OCI-LY7 (cell line): Measurements from ENCODE around the gene MISFA. TPM values are rescaled to one million over a fixed set of nuclear protein-coding genes. Genes with fewer than 3 reads are reported as not detected.

Experiments used
- BruUV-seq: library from RNA; stranded (reverse); fragments of 400-500 nt; replicated peaks from 2 replicates; lab custom pipeline; 2021; lab: Mats Ljungman, UMichigan
- CTCF ChIA-PET: fragments of 300-600 bp; sonication (Branson Sonifier 250); formaldehyde crosslinking; loops from one replicate; lab custom pipeline; 2022; ENCODE audit warnings: antibody characterized with exemption; ENCODE audit not compliant: unreplicated experiment; lab: Charles Lee
- POLR2A ChIA-PET: fragments of 300-600 bp; sonication (Branson Sonifier 250); formaldehyde crosslinking; loops from one replicate; lab custom pipeline; 2022; ENCODE audit warnings: antibody characterized with exemption; lab: Charles Lee
- DNase-seq: peaks from one replicate; pipeline ENCODE4 v3.0.0-alpha.2; 2015; ENCODE audit warnings: low spot score
- H2AFZ ChIP-seq: fragments of 200-600 bp; sonication (generic), shearing (Covaris generic); 2 replicates; pipeline ENCODE4 v1.6.1; 2014; ENCODE audit warnings: mild to moderate bottlenecking, antibody characterized with exemption, low read length, moderate library complexity
- H3K27ac ChIP-seq: fragments of 200-600 bp; sonication (generic); 2 replicates; pipeline ENCODE4 v1.5.1; 2014; ENCODE audit warnings: mixed run types, low read depth, mild to moderate bottlenecking, moderate library complexity, low read length, inconsistent platforms; ENCODE audit not compliant: poor library complexity, severe bottlenecking
- H3K36me3 ChIP-seq: fragments of 200-600 bp; sonication (generic); 2 replicates; pipeline ENCODE4 v1.6.1; 2014; ENCODE audit warnings: mild to moderate bottlenecking, antibody characterized with exemption, low read length, moderate library complexity, mixed read lengths; ENCODE audit not compliant: insufficient read depth
- H3K4me1 ChIP-seq: fragments of 200-600 bp; sonication (generic); 2 replicates; pipeline ENCODE4 v1.5.1; 2014; ENCODE audit warnings: mild to moderate bottlenecking, low read length; ENCODE audit not compliant: insufficient read depth, poor library complexity, severe bottlenecking
- H3K4me2 ChIP-seq: fragments of 200-600 bp; sonication (generic); 2 replicates; pipeline ENCODE4 v1.6.1; 2014; ENCODE audit warnings: mild to moderate bottlenecking, low read length
- H3K4me3 ChIP-seq: fragments of 200-600 bp; sonication (generic); 2 replicates; pipeline ENCODE4 v1.5.1; 2014; ENCODE audit warnings: mild to moderate bottlenecking, low read depth, low read length; ENCODE audit not compliant: poor library complexity, severe bottlenecking
- H3K79me2 ChIP-seq: fragments of 200-600 bp; sonication (generic); 2 replicates; pipeline ENCODE4 v1.6.1; 2016; ENCODE audit warnings: low read depth, mild to moderate bottlenecking, low read length, moderate library complexity, mixed read lengths; ENCODE audit not compliant: insufficient read depth
- H3K9me2 ChIP-seq: fragments of 200-600 bp; sonication (generic); 2 replicates; pipeline ENCODE4 v1.6.1; 2016; ENCODE audit warnings: mild to moderate bottlenecking, low read length, mixed read lengths; ENCODE audit not compliant: insufficient read depth
- H3K9me3 ChIP-seq: fragments of 200-600 bp; sonication (generic); 2 replicates; pipeline ENCODE4 v1.6.1; 2014; ENCODE audit warnings: mild to moderate bottlenecking, mixed run types, low read length, mixed read lengths
- H4K20me1 ChIP-seq: fragments of 200-600 bp; sonication (generic); 2 replicates; pipeline ENCODE4 v1.6.1; 2014; ENCODE audit warnings: mild to moderate bottlenecking, antibody characterized with exemption, low read length, moderate library complexity, mixed read lengths; ENCODE audit not compliant: insufficient read depth
- EZH2phosphoT487 ChIP-seq: fragments of 200-600 bp; sonication (generic); IDR thresholded peaks from 2 replicates; pipeline ENCODE4 v1.6.1; 2018; ENCODE audit warnings: low read depth, borderline replicate concordance, mild to moderate bottlenecking, mixed run types, antibody characterized with exemption, low read length, moderate library complexity, mixed read lengths
- intact Hi-C: fragments of 100-400 bp; cut with micrococcal nuclease; formaldehyde crosslinking; loops from one replicate; pipeline ENCODE4 v1.10.0; 2022; ENCODE audit not compliant: unreplicated experiment
- total RNA-seq, 2 experiments: library from RNA; depleted of rRNA in 1 of 2; stranded (reverse); fragments of >200 nt in 1 of 2; shearing (Covaris generic) in 1 of 2; gene quantifications; 2 replicates each; pipeline ENCODE4 v1.2.3, GENCODE V29; 2014 to 2022
- TF ChIP-seq, protein P1 (sequence below): fragments of 200-600 bp; sonication (generic); conservative IDR thresholded peaks from 2 replicates; pipeline ENCODE4 v1.5.1; 2014; ENCODE audit warnings: mild to moderate bottlenecking, antibody characterized with exemption, low read length, moderate library complexity, mixed read lengths

MISFA gene
- total RNA-seq, 2 experiments from 2014 or later, result not detected

- Histone ChIP-seq H3K4me3 (no peak overlapping the region), H3K4me1 (no peaks in the 10 kb centered on the region), H3K9me3 (no peaks in the 10 kb centered on the region), H4K20me1 (peaks cover 4% of the 10 kb centered on the region; the same call in 1 of the 2 replicates), H3K4me2 (no peak overlapping the region), H3K27ac (no peak overlapping the region), H3K79me2 (peaks cover 55% of the 10 kb centered on the region), H3K9me2 (no peaks in the 10 kb centered on the region), H3K36me3 (peaks cover 35% of the 10 kb centered on the region), H2AFZ (no peak overlapping the region)
- intact Hi-C loops, result no loop called here
- no peak for DNase-seq
- ChIA-PET CTCF (no interaction called here), POLR2A (interaction anchor here (0.6 to 1.7 kb wide), 5 partner anchors 10 to 170 kb away, joined by 3 to 7 read pairs (median 4); no protein-coding TSS in a partner anchor)
- BruUV-seq, result no TSS peak
- TF ChIP-seq, protein P1, sequence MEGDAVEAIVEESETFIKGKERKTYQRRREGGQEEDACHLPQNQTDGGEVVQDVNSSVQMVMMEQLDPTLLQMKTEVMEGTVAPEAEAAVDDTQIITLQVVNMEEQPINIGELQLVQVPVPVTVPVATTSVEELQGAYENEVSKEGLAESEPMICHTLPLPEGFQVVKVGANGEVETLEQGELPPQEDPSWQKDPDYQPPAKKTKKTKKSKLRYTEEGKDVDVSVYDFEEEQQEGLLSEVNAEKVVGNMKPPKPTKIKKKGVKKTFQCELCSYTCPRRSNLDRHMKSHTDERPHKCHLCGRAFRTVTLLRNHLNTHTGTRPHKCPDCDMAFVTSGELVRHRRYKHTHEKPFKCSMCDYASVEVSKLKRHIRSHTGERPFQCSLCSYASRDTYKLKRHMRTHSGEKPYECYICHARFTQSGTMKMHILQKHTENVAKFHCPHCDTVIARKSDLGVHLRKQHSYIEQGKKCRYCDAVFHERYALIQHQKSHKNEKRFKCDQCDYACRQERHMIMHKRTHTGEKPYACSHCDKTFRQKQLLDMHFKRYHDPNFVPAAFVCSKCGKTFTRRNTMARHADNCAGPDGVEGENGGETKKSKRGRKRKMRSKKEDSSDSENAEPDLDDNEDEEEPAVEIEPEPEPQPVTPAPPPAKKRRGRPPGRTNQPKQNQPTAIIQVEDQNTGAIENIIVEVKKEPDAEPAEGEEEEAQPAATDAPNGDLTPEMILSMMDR, result no peak
- no peak for TF ChIP-seq EZH2phosphoT487
Measured at GRCh38 chr11:18618342-18619025, 18.9 kb downstream of the MISFA start.

DNA sequence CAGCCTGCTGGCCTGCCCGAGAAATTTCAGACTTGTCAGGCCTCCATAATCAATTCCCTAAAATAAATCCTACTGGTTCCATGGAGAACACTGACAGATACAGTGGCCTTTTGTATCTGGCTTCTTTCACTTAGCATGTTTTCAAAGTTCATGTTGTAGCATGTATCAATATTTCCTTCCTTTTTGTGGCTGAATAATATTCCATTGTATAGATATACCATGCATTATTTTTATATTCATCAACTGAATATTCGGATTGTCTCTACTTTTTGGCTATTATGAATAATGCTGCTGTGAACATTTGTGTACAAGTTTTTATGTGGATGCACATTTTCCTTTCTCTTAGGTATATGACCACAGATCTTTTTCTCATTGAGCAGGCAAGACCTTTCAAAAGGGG is 24.1 kb downstream of the MISFA start:
- BruUV-seq, result no TSS peak
- H3K9me3 ChIP-seq, result no peaks in the 10 kb centered on the region
- intact Hi-C loops, result no loop called here
- H3K27ac ChIP-seq, result no peak overlapping the region
- TF ChIP-seq EZH2phosphoT487, result no peak
- TF ChIP-seq, protein P1, result no peak
- peaks cover 83% of the 10 kb centered on the region for H3K79me2 ChIP-seq
- POLR2A ChIA-PET, result interaction anchor here (4.3 kb wide), 1 partner anchor 9 kb away, joined by 43 read pairs; the partner anchor contains the start of gene SPTY2D1
- no peak for DNase-seq
- H2AFZ ChIP-seq, result no peak overlapping the region
- H4K20me1 ChIP-seq, result no peaks in the 10 kb centered on the region
- H3K4me1 ChIP-seq, result peaks cover 6% of the 10 kb centered on the region
- no peaks in the 10 kb centered on the region for H3K9me2 ChIP-seq
- no peak overlapping the region for H3K4me3 ChIP-seq
- H3K4me2 ChIP-seq, result no peak overlapping the region
- CTCF ChIA-PET, result no interaction called here
- peaks cover 12% of the 10 kb centered on the region; the same call in 1 of the 2 replicates for H3K36me3 ChIP-seq

DNA sequence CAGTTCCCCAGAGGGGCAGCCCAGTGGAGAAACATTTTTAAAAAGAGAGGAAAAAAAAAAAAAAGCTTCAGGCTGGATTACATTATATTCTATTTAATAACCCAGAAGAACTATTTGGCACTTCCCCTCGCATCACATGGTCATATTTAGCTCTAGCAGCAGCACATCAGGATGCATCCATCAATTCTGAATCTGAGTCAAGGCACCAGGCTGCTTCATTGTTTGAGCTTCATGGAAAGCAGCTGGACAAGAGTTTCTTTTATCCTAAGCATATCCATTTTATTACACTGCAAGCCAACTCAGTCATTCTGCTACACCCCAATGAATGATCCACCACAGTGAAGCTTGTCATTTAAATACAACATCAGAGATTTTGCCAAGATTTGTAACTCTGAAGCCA is 24.6 kb downstream of the MISFA start:
- Histone ChIP-seq H3K4me2 (no peak overlapping the region), H3K27ac (no peak overlapping the region), H3K79me2 (peaks cover 84% of the 10 kb centered on the region), H3K9me3 (no peaks in the 10 kb centered on the region), H3K4me3 (no peak overlapping the region), H3K9me2 (no peaks in the 10 kb centered on the region), H3K4me1 (peaks cover 11% of the 10 kb centered on the region), H4K20me1 (no peaks in the 10 kb centered on the region), H3K36me3 (peaks cover 12% of the 10 kb centered on the region; the same call in 1 of the 2 replicates), H2AFZ (no peak overlapping the region)
- no peak for DNase-seq
- TF ChIP-seq EZH2phosphoT487, result no peak
- TF ChIP-seq, protein P1, result no peak
- ChIA-PET POLR2A (interaction anchor here (0.5 to 4.3 kb wide), 6 partner anchors 9 to 1878 kb away, joined by 3 to 43 read pairs (median 4); partner anchors contain the start of gene SPTY2D1), CTCF (no interaction called here)
- intact Hi-C loops, result no loop called here
- BruUV-seq, result no TSS peak
